H1 (cell line): ENCODE measurements around the gene RSAD1. TPM values are rescaled to one million over a fixed set of nuclear protein-coding genes. Genes with fewer than 3 reads are reported as not detected.

ENCODE experiments used
- ASH2L ChIP-seq: fragments of 200-600, 300-600 bp; sonication (generic); IDR thresholded peaks from one replicate; pipeline ENCODE4 v1.7.1; 2017; ENCODE audit warnings: low read length
- CEBPB ChIP-seq: IDR thresholded peaks from 2 replicates; pipeline ENCODE4 v1.6.1; 2012; ENCODE audit warnings: low read depth, low read length
- CREB1 ChIP-seq: IDR thresholded peaks from 2 replicates; pipeline ENCODE4 v1.6.1; 2012; ENCODE audit warnings: inconsistent platforms
- HDAC6 ChIP-seq: IDR thresholded peaks from one replicate; pipeline ENCODE4 v1.7.1; 2012; ENCODE audit warnings: low read depth, mild to moderate bottlenecking, inconsistent platforms, low read length, moderate library complexity
- JUND ChIP-seq: IDR thresholded peaks from 2 replicates; pipeline ENCODE4 v1.6.1; 2011; ENCODE audit warnings: mild to moderate bottlenecking, improper control_type of control experiment, low read length
- NANOG ChIP-seq: IDR thresholded peaks from 2 replicates; pipeline ENCODE4 v1.6.1; 2011; ENCODE audit warnings: low read length, low read depth, mild to moderate bottlenecking, inconsistent platforms; ENCODE audit not compliant: insufficient read depth, poor library complexity, severe bottlenecking
- NRF1 ChIP-seq: IDR thresholded peaks from 2 replicates; pipeline ENCODE4 v1.6.1; 2011; ENCODE audit warnings: mild to moderate bottlenecking, low read depth, low read length, improper control_type of control experiment
- PHF8 ChIP-seq: fragments of 200-600 bp; sonication (generic); conservative IDR thresholded peaks from 2 replicates; pipeline ENCODE4 v1.7.1; 2012; ENCODE audit warnings: low read depth, mild to moderate bottlenecking, inconsistent platforms, low read length, moderate library complexity
- POLR2A ChIP-seq, 2 experiments: IDR thresholded peaks; 1 replicate in 1 of 2; 2 replicates in 1 of 2; pipeline ENCODE4 v1.6.1; 2011; ENCODE audit warnings: low read depth in 2 of 2, low read length in 2 of 2, mild to moderate bottlenecking in 2 of 2; ENCODE audit errors: control extremely low read depth in 1 of 2
- POLR2AphosphoS5 ChIP-seq: IDR thresholded peaks from 2 replicates; pipeline ENCODE4 v1.6.1; 2011; ENCODE audit warnings: low read depth, low read length
- RAD21 ChIP-seq, 2 experiments: IDR thresholded peaks in 1 of 2; conservative IDR thresholded peaks in 1 of 2; 2 replicates each; pipeline ENCODE4 v1.6.1; 2011; ENCODE audit warnings: low read depth in 2 of 2, low read length in 2 of 2, improper control_type of control experiment in 1 of 2, inconsistent platforms in 1 of 2, mild to moderate bottlenecking in 1 of 2, moderate library complexity in 1 of 2
- RBBP5 ChIP-seq: IDR thresholded peaks from 2 replicates; pipeline ENCODE4 v1.7.1; 2012; ENCODE audit warnings: low read depth, mild to moderate bottlenecking, inconsistent platforms, low read length, moderate library complexity, borderline replicate concordance
- RFX5 ChIP-seq: IDR thresholded peaks from 2 replicates; pipeline ENCODE4 v1.6.1; 2011; ENCODE audit warnings: low read depth, low read length, improper control_type of control experiment, borderline replicate concordance
- RXRA ChIP-seq: IDR thresholded peaks from 2 replicates; pipeline ENCODE4 v1.6.1; 2011; ENCODE audit warnings: low read depth, mild to moderate bottlenecking, low read length, moderate library complexity; ENCODE audit not compliant: insufficient read depth
- SAP30 ChIP-seq: fragments of 300-600 bp; sonication (generic); IDR thresholded peaks from 2 replicates; pipeline ENCODE4 v1.7.1; 2012; ENCODE audit warnings: low read length, moderate library complexity, mild to moderate bottlenecking, inconsistent platforms; ENCODE audit not compliant: insufficient read depth, insufficient replicate concordance
- SIN3A ChIP-seq, 2 experiments: IDR thresholded peaks in 1 of 2; conservative IDR thresholded peaks in 1 of 2; 2 replicates each; pipeline ENCODE4 v1.6.1; 2011 to 2012; ENCODE audit warnings: low read length in 2 of 2, improper control_type of control experiment in 1 of 2, low read depth in 1 of 2, mild to moderate bottlenecking in 1 of 2
- SIRT6 ChIP-seq: IDR thresholded peaks from one replicate; pipeline ENCODE4 v1.7.1; 2012; ENCODE audit warnings: low read length, inconsistent platforms
- SP1 ChIP-seq: IDR thresholded peaks from 2 replicates; pipeline ENCODE4 v1.6.1; 2011; ENCODE audit warnings: low read depth, low read length
- SP2 ChIP-seq: IDR thresholded peaks from 2 replicates; pipeline ENCODE4 v1.6.1; 2012; ENCODE audit warnings: mild to moderate bottlenecking, low read length, inconsistent platforms
- TAF1 ChIP-seq: IDR thresholded peaks from 2 replicates; pipeline ENCODE4 v1.6.1; 2011; ENCODE audit warnings: mild to moderate bottlenecking, low read depth, low read length
- TCF12 ChIP-seq: IDR thresholded peaks from 2 replicates; pipeline ENCODE4 v1.6.1; 2011; ENCODE audit warnings: low read depth, mild to moderate bottlenecking, low read length
- ZNF274 ChIP-seq: IDR thresholded peaks from 2 replicates; pipeline ENCODE4 v1.7.0; 2012; ENCODE audit warnings: low read length, borderline replicate concordance; ENCODE audit errors: extremely low read depth
- polyA plus RNA-seq, 7 experiments: library from polyadenylated mRNA; depleted of rRNA in 3 of 7; stranded (reverse) in 5 of 7; unstranded in 2 of 7; fragments of >200 nt in 5 of 7; fragments of 200-250 nt in 2 of 7; gene quantifications; 1 replicate in 5 of 7; 2 replicates in 1 of 7; 4 replicates in 1 of 7; pipeline versions ENCODE4 v1.2.1 to v1.2.3, GENCODE V29; 2011 to 2013; ENCODE audit warnings: missing spikeins in 2 of 7, mixed read lengths in 2 of 7
- total RNA-seq: library from RNA; stranded (reverse); fragmentation: NEBNext Ultra II Directional; extraction: Animal tissue kit (Norgen Biotek cat#: 25700); gene quantifications from 2 replicates; pipeline ENCODE4 v1.2.1, GENCODE V29; 2021
- TF ChIP-seq, protein P1 (sequence below), 3 experiments: IDR thresholded peaks; 1 replicate in 2 of 3; 2 replicates in 1 of 3; pipeline versions ENCODE4 v1.5.1 to v1.6.1; 2011; ENCODE audit warnings: low read length in 3 of 3, mild to moderate bottlenecking in 3 of 3, inconsistent platforms in 2 of 3, low read depth in 1 of 3, moderate library complexity in 1 of 3; ENCODE audit not compliant: insufficient read depth in 1 of 3; ENCODE audit errors: control extremely low read depth in 1 of 3

RSAD1 gene
- total and polyA plus RNA-seq, 2 of the 8 experiments (the other 6 are each of a cell fraction or from before 2014, with no cell fraction given), result 17.9 to 33.5 TPM

DNA sequence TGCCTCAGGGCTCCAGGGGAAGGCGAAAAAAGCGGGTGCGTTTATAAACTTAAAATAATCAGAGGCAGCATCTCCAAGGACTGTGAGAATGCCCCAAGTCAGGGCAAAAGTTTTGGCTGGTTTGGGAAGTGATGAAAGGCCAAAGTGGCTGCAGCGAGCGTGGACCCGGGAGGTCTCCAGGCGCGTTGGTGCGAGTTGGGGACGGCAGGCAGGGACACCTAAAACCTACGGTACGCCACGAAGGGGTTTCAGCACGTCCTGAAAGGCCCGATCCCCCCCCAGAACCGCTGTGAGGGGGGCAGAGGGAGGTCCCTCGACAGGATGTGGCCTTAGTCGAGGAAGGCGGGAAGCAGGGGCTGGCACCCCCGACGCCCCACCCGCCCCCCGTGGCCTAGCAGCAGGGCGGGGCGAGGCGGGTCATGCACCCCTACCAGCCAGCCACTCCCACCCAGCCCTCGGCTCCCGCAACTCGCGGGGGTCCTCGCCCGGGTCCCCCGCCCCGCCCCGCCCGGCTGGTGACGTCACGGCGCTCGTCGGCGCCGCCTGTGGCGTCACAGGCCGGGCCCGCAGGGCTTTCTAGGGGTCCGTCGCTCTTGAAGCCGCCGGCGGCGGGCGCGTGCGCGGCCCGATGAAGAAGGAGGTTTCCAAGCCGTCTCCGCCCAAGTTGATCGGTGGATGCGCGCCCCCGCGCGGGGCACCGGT lies 29.4 kb downstream of the RSAD1 start, which contains the start of gene MYCBPAP (continued):
- no peak for TF ChIP-seq SIRT6
- TF ChIP-seq RXRA, result no peak
- TF ChIP-seq, protein P1, sequence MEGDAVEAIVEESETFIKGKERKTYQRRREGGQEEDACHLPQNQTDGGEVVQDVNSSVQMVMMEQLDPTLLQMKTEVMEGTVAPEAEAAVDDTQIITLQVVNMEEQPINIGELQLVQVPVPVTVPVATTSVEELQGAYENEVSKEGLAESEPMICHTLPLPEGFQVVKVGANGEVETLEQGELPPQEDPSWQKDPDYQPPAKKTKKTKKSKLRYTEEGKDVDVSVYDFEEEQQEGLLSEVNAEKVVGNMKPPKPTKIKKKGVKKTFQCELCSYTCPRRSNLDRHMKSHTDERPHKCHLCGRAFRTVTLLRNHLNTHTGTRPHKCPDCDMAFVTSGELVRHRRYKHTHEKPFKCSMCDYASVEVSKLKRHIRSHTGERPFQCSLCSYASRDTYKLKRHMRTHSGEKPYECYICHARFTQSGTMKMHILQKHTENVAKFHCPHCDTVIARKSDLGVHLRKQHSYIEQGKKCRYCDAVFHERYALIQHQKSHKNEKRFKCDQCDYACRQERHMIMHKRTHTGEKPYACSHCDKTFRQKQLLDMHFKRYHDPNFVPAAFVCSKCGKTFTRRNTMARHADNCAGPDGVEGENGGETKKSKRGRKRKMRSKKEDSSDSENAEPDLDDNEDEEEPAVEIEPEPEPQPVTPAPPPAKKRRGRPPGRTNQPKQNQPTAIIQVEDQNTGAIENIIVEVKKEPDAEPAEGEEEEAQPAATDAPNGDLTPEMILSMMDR (IDR thresholded peaks at IDR 0.05; ENCODE audit: control extremely low read depth in 1 of 3, insufficient read depth in 1 of 3, low read depth in 1 of 3, low read length in 3 of 3), result no peak; a peak in 1 of 4 replicates
- no peak for TF ChIP-seq CEBPB
- no peak for TF ChIP-seq ZNF274
- TF ChIP-seq NANOG, result peak; percentile 8
- TF ChIP-seq RFX5, result no peak
- TF ChIP-seq HDAC6, result no peak
- TF ChIP-seq SIN3A (conservative IDR thresholded peaks at IDR 0.05 in 1 of 2, IDR thresholded peaks at IDR 0.05 in 1 of 2; ENCODE audit: low read depth in 1 of 2, low read length in 2 of 2), result no peak; a peak in 1 of 4 replicates
- TF ChIP-seq SP2, result no peak
- TF ChIP-seq NRF1, result peak; percentile 57
- TF ChIP-seq CREB1, result peak; percentile 97
- no peak for TF ChIP-seq POLR2AphosphoS5
- TF ChIP-seq POLR2A (IDR thresholded peaks at IDR 0.05; ENCODE audit: control extremely low read depth in 1 of 2, low read depth in 2 of 2, low read length in 2 of 2), result peak in 1 of 2 experiments; percentile 53; a peak in 2 of 3 replicates
- 0 out of 4 replicates have a peak, but pooled peaks of 1 of the 2 experiments have one; percentile 9 for TF ChIP-seq RAD21 (IDR thresholded peaks at IDR 0.05 in 1 of 2, conservative IDR thresholded peaks at IDR 0.05 in 1 of 2; ENCODE audit: low read depth in 2 of 2, low read length in 2 of 2)
- peak; percentile 69 for TF ChIP-seq PHF8
- no peak for TF ChIP-seq SP1
- TF ChIP-seq JUND, result peak; percentile 38; the same call in 1 of the 2 replicates
- TF ChIP-seq ASH2L, result peak; percentile 69
- no peak for TF ChIP-seq SAP30
- TF ChIP-seq RBBP5, result 0 out of 2 replicates have a peak, but pooled peaks have one; percentile 61
- peak; percentile 62 for TF ChIP-seq TAF1
- TF ChIP-seq TCF12, result no peak
